Measurements from ENCODE around the gene SLC39A11. TPM values are rescaled to one million over a fixed set of nuclear protein-coding genes. Genes with fewer than 3 reads are reported as not detected.

Gene SLC39A11
- total and polyA plus RNA-seq, 2 of the 13 experiments (the other 11 are each of a cell fraction or from before 2014, with no cell fraction given), result 17.2 to 31.5 TPM

DNA sequence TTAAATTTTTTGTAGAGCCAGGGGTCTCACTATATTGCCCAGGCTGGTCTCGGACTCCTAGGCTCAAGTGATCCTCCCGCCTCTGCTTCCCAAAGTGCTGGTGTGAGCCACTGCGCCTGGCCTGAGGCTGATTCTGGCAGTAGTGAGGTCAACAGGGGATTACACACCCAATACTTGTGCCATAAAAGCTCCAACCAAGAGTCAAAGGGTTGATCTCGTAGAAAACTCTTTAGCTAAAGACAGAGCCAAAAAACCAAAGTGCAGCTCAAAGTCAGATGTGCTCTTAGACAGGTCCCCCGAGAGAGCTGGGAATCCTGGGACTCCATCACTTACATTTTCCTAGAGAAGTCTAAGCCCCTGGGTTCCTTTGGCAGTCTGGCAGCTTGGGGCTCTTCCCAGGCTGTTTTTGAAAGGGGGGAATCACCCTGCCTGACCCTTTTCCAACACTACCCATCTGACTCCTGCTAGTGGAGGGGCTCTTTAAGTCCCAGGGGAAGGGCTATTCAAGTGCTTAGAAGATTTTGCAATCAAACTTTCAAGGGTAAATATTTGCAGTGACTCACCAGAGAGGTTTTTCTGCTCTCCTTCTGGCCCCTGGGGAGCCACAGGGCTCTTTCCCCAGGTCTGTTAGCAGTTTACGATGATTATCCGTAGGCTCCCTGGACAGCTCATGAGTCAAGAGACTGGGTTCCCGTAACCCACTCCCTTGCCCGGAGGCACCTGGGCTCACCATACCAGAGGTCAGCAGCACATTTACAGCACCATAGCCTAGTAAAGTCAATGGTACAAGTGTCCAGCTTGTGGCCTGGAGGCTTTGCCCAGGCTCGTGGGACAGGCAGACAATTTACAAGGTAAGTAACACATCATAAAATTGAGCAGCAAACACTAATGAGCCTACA, 408.7 kb downstream of the SLC39A11 start (continued):
- TF ChIP-seq ZNF674 (CRISPR knock-in tag; IDR thresholded peaks at IDR 0.05; ENCODE audit: low read depth), result 0 out of 2 replicates have a peak, but pooled peaks have one; percentile 68
- peak; percentile 18; the same call in 1 of the 2 replicates for TF ChIP-seq YEATS2 (CRISPR knock-in tag; IDR thresholded peaks at IDR 0.05; ENCODE audit: borderline replicate concordance)
- TF ChIP-seq ZBTB38 (CRISPR knock-in tag; IDR thresholded peaks at IDR 0.05), result no peak; the same call in 1 of the 2 replicates
- TF ChIP-seq, protein P1, sequence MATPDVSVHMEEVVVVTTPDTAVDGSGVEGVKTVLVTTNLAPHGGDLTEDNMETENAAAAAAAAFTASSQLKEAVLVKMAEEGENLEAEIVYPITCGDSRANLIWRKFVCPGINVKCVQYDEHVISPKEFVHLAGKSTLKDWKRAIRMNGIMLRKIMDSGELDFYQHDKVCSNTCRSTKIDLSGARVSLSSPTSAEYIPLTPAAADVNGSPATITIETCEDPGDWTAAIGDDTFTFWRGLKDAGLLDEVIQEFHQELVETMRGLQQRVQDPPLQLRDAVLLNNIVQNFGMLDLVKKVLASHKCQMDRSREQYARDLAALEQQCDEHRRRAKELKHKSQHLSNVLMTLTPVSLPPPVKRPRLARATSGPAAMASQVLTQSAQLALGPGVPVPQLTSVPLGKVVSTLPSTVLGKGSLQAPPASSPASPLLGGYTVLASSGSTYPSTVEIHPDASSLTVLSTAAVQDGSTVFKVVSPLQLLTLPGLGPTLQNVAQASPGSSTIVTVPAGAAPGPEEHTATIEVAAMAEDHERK (CRISPR knock-in tag; IDR thresholded peaks at IDR 0.05; ENCODE audit: low read depth), result no peak
- TF ChIP-seq, protein P2, sequence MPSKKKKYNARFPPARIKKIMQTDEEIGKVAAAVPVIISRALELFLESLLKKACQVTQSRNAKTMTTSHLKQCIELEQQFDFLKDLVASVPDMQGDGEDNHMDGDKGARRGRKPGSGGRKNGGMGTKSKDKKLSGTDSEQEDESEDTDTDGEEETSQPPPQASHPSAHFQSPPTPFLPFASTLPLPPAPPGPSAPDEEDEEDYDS (CRISPR knock-in tag; IDR thresholded peaks at IDR 0.05), result no peak
- no peak for TF ChIP-seq ADNP (CRISPR knock-in tag; IDR thresholded peaks at IDR 0.05)
- 0 out of 2 replicates have a peak, but pooled peaks have one; percentile 59 for TF ChIP-seq GTF3A (CRISPR knock-in tag; conservative IDR thresholded peaks at IDR 0.05)
- TF ChIP-seq, protein P3, sequence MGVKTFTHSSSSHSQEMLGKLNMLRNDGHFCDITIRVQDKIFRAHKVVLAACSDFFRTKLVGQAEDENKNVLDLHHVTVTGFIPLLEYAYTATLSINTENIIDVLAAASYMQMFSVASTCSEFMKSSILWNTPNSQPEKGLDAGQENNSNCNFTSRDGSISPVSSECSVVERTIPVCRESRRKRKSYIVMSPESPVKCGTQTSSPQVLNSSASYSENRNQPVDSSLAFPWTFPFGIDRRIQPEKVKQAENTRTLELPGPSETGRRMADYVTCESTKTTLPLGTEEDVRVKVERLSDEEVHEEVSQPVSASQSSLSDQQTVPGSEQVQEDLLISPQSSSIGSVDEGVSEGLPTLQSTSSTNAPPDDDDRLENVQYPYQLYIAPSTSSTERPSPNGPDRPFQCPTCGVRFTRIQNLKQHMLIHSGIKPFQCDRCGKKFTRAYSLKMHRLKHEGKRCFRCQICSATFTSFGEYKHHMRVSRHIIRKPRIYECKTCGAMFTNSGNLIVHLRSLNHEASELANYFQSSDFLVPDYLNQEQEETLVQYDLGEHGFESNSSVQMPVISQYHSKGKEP (CRISPR knock-in tag; IDR thresholded peaks at IDR 0.05), result no peak
- no peak for TF ChIP-seq ETV6 (CRISPR knock-in tag; conservative IDR thresholded peaks at IDR 0.05)
- TF ChIP-seq, protein P4, sequence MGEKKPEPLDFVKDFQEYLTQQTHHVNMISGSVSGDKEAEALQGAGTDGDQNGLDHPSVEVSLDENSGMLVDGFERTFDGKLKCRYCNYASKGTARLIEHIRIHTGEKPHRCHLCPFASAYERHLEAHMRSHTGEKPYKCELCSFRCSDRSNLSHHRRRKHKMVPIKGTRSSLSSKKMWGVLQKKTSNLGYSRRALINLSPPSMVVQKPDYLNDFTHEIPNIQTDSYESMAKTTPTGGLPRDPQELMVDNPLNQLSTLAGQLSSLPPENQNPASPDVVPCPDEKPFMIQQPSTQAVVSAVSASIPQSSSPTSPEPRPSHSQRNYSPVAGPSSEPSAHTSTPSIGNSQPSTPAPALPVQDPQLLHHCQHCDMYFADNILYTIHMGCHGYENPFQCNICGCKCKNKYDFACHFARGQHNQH (CRISPR knock-in tag; IDR thresholded peaks at IDR 0.05), result peak; percentile 84; the same call in 1 of the 2 replicates
- no peak for TF ChIP-seq HNRNPK (IDR thresholded peaks at IDR 0.05; ENCODE audit: low read depth, low read length, poor library complexity, severe bottlenecking)
- TF ChIP-seq, protein P5, sequence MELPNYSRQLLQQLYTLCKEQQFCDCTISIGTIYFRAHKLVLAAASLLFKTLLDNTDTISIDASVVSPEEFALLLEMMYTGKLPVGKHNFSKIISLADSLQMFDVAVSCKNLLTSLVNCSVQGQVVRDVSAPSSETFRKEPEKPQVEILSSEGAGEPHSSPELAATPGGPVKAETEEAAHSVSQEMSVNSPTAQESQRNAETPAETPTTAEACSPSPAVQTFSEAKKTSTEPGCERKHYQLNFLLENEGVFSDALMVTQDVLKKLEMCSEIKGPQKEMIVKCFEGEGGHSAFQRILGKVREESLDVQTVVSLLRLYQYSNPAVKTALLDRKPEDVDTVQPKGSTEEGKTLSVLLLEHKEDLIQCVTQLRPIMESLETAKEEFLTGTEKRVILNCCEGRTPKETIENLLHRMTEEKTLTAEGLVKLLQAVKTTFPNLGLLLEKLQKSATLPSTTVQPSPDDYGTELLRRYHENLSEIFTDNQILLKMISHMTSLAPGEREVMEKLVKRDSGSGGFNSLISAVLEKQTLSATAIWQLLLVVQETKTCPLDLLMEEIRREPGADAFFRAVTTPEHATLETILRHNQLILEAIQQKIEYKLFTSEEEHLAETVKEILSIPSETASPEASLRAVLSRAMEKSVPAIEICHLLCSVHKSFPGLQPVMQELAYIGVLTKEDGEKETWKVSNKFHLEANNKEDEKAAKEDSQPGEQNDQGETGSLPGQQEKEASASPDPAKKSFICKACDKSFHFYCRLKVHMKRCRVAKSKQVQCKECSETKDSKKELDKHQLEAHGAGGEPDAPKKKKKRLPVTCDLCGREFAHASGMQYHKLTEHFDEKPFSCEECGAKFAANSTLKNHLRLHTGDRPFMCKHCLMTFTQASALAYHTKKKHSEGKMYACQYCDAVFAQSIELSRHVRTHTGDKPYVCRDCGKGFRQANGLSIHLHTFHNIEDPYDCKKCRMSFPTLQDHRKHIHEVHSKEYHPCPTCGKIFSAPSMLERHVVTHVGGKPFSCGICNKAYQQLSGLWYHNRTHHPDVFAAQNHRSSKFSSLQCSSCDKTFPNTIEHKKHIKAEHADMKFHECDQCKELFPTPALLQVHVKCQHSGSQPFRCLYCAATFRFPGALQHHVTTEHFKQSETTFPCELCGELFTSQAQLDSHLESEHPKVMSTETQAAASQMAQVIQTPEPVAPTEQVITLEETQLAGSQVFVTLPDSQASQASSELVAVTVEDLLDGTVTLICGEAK (IDR thresholded peaks at IDR 0.05), result no peak
- TF ChIP-seq, protein P5 (CRISPR knock-in tag; IDR thresholded peaks at IDR 0.05), result peak; percentile 15; the same call in 1 of the 2 replicates
- no peak for TF ChIP-seq FOXA1 (IDR thresholded peaks at IDR 0.05)
- TF ChIP-seq FOXA1 (CRISPR knock-in tag; IDR thresholded peaks at IDR 0.05), result peak; percentile 85

Data from HepG2 (cell line).